Stimulated activated CD4-positive, alpha-beta T cell treated with anti-CD3 and anti-CD28 coated beads, Interleukin-12 subunit alpha, Interleukin-12 subunit beta, amount 100 ng/mL, for 48 hours (primary cell): Measurements from ENCODE around the gene CEACAM4.

Experiments
- DNase-seq, 3 donors: peaks; one replicate each; pipeline ENCODE4 v3.0.0-alpha.2; 2020; ENCODE audit warnings: low read depth in 2 of 3, low spot score in 1 of 3

The CEACAM4 gene

DNA sequence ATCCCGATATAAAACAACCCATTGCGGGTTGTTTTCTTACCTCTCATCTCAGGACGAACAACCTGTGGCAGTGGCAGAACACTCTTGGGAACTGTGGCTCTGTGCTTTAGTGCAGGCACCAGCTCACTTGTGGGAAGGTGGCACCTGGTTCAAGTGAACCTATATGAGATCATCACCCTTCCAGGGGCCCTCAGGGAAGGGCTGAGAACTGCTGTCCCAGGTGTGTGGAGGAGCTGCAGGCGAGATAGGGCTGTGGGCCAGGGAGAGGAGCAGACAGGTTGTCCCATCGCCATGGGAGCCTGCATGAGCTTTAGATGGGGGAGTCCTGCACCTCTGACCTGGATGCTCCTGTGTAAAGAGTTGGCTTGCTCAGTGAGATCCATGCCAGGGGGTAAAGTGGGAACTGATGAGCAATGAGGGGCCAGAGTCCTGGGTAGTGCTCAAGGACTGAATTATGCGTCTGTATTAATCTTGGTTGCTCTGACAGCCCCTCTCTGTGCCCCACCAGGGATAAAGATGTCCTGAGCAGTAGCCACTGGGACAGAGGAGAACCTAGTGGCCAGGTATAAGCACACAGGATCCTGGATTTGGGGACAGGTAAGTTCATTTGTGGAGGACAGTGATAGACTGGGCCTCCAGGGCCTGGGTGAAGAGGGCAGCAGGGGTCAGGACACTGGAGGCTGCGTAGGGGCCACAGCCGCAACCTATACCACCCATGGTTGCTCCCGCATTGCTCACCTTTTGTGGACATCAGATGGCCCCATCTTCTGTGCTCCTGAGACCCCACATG lies 8.7 kb downstream of the CEACAM4 start:
- no peak for DNase-seq

DNA sequence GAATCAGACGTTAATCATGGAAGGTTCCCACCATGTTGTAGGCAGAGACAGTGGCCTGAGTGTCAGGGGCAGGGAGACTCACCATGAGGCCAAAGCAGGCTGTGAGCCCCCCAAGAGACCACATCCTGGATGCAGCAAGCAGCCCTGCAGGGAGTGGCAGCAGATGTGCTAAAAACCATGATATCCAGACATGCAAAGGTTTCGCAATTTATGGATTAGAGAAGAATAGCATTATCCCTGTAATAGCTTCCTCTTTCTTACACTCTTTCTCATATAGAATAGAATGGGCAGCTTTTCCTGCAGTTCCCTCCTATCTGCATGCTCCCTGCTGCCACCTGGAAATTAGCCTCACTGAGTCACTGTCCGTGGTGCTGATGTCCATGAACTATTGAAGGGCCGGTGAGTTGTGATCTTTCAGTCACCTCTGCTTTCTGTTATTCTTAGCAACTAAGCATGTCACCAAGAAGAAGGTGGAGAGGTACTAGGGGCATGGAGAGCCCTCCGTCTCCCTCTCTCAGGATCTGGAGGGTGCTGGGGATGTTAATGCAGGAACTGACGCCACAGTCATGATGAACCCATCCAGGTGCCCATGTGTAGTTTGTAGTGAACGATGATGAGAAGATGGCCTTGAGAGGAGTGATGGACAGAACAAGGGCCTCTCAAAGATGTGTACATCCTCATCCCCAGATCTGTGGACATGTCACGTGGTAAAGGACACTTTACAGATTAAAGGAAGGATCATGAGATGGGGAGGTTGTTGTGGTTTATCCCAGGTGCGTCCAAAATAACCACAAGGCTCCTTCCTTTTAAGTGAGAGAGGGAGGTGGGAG lies 9.9 kb downstream of the CEACAM4 start:
- no peak for DNase-seq

- no peak for DNase-seq
Observed at GRCh38 chr19:41615207-41615606, 11.7 kb downstream of the CEACAM4 start.

DNA sequence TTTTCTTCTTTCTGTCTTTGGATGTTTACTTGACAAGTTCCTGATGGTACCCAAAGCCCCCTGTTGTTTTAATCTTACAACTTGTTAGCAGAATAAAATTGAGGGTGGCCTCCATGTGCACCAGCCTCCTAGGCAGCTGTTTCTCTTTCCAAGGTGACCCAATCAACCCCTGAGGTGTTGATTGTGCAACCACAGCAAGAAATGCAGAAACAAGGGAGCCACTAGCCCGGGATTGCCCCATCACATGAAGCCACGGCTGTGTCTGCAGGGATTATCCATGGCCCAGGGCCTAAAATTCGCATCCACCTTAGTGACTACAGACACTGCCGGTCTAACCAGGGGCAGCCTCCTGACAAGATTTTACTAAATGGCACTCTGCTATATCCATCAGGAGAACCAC lies 14.4 kb downstream of the CEACAM4 start:
- no peak for DNase-seq

DNA sequence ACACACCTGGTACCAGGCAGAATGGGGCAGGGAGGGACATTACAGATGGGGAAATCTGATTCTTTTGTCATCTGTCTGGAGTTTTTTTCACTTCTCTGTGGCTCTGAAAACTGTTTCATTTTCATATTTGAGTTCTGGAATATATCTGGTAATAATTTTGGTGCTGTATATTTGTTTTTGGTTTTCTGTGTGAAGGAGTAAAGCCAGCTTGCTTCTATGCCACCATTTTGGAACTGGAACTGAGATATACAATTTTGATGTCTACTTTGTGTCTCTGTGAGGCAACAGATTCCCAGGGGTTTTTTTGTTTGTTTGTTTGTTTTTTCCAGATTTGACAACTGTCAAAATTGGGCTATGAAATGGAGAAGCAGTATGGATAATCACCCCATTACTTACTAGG lies 16.1 kb downstream of the CEACAM4 start:
- no peak for DNase-seq

- DNase-seq, result no peak
Observed at GRCh38 chr19:41607668-41608067, 19.2 kb downstream of the CEACAM4 start.

DNA sequence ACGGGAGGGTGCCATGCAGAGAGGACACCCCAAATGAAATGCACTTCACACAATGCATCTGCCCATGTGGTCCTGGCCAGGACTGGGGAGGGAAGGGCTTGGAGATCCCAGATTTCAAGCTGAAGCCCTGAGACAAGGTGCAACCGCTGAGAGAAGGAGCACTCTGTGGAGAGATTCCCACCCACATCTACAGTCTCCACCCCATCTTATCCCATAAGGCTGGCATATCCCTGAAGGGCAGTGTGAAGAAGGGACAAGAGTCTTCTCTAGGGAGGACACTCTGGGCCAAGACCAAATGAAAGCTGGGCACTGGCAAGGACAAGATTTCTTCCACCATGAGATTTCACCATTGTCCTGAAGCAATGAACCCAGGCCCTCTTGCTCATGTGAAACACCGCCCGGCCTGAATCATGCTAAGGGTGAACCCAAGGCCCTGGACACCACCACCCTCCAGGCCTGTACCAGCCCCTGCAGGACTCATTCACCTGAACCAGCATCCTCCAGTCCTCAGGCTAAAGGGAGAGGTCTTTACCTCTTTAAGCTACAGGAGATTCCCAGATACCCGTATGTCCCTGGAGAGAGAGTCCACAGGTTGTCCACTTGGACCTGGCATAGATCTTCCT lies 20.5 kb downstream of the CEACAM4 start:
- DNase-seq, result no peak

DNA sequence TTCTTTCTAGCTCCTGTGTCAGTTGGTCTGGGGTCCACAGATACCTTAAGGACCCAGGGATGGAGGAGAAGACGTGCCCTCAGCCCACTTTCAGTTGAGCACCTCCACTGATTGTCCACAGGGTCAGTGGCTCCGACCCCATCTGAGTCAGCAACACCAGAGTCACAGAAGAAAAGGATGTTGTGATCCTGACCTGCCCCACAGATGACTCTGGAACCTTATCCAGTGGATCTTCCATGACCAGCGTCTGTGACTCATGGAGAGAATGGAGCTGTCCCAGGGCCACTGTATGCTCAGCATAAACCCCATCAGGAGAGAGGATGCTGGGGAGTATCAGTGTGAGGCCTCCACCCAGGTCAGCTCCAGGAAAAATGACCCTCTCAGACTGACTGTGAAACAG lies 22.0 kb downstream of the CEACAM4 start:
- DNase-seq, result no peak

GRCh38 chr19:41601771-41602170 lies 25.1 kb downstream of the CEACAM4 start:
- DNase-seq, result no peak

GRCh38 chr19:41599175-41599966 lies 27.5 kb downstream of the CEACAM4 start:
- DNase-seq, result no peak

- peak; percentile 65 to 77 (median 66) for DNase-seq
Observed at GRCh38 chr19:41597600-41598041, 29.3 kb downstream of the CEACAM4 start.

- DNase-seq, result no peak
Observed at GRCh38 chr19:41595890-41596280, 31.0 kb downstream of the CEACAM4 start.

DNA sequence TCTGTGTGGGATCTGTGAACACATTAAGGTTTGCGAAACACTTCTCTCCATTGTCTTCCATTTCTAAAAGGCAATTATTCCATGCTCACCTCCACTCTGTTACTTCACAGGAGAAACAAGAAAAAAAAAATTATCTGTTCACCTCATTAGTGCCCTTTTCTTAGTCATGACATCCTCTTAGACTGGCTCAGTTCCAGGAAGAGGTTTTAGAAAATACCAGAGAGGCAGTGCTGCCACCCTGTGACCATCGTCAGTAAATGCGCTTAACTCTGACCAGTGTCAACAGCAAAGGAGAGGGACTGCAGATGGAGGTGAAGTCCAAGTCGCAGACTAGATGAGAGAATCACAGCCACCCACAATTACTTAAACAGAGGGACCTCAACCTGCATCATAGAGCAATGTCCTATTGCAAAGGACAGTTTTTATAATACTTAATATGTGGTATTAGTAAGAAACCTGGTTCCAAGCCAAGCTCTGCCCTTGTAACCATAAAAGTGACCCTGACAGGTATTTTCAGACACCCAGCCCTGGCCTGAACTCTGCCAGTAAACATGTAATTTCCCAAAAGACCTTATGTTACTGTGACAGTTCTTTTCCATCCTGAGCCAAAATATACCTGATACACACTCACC lies 31.5 kb downstream of the CEACAM4 start:
- DNase-seq, result peak; percentile 50 to 68 (median 50)

DNA sequence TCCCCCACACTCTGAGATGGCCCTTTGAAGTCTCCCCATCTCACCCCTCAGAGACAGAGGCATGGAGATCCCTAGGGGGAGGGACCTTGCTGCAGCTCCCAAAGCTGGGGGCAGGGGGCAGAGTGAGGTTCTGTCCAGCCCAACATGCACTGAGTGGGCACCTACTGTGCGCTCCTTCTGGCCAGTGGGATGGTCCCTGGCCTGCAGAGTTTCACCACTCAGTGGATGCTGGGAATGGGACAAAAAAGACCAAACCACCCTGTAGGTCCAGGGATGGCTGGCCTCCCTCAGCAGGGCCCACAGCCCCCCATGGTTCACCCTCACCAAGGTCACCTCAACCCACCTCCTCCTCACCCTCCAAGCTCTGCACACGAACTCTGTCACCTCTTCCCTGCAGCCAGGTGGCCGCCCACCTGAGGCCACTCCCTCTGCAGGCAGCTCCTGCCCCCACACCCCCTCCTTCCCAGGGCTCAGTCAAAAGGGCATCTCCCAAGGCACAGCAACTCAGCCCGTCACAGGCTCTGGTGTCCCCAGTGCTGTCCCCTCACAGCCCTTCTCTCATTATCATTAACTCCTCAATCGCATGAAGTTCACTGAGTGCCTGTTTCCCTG lies 34.8 kb downstream of the CEACAM4 start:
- DNase-seq, result no peak

GRCh38 chr19:41590936-41591335 lies 35.9 kb downstream of the CEACAM4 start:
- DNase-seq, result no peak

DNA sequence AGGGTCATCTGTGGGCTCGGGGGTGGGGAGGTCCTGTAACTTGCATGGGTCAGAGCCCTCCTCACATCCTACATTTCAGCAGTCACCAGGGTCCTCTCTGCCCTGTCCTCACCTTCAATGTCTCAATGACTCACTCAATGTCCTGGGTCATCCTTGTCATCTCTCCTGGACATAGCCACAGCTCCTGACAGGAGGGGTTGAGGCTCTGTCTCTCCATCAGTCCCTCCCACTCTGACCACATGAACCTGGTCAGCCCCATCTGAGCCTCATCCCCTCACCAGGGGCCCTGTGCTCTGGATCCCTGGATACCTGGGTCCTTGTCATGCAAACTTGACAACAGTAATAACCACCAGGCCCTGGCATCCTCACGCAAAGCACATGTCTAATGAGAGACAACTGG lies 37.5 kb downstream of the CEACAM4 start:
- DNase-seq, result no peak

- DNase-seq, result no peak
Observed at GRCh38 chr19:41588497-41589209, 38.2 kb downstream of the CEACAM4 start.

- DNase-seq, result no peak
Observed at GRCh38 chr19:41587838-41588210, 39.0 kb downstream of the CEACAM4 start.

- DNase-seq, result no peak
Observed at GRCh38 chr19:41587101-41587837, 39.6 kb downstream of the CEACAM4 start.
